Activated CD4-positive, alpha-beta memory T cell treated with anti-CD3 and anti-CD28 coated beads, Interleukin-2, amount 10 ng/mL, durations not matched to agents 7 days and 5 days (primary cell): ENCODE data around the gene IP6K1. TPM values are rescaled to one million over a fixed set of nuclear protein-coding genes. Genes with fewer than 3 reads are reported as not detected.

Experiments used
- CTCF ChIA-PET: fragments of 350-600 bp; sonication (Branson Sonifier 250); formaldehyde crosslinking; loops from one replicate; lab custom pipeline; 2021; ENCODE audit warnings: antibody characterized with exemption, inconsistent platforms; lab: Charles Lee
- POLR2A ChIA-PET: fragments of 350-600 bp; sonication (Branson Sonifier 250); formaldehyde crosslinking; loops from one replicate; lab custom pipeline; 2021; ENCODE audit warnings: antibody characterized with exemption; lab: Charles Lee
- DNase-seq: peaks from one replicate; pipeline ENCODE4 v3.0.0-alpha.2; 2020
- H3K27ac Mint-ChIP-seq: one replicate; pipeline ENCODE4 v1.8.0; 2021; ENCODE audit warnings: mild to moderate bottlenecking, mixed read lengths
- H3K27me3 Mint-ChIP-seq: one replicate; pipeline ENCODE4 v1.8.0; 2021; ENCODE audit warnings: mixed read lengths
- H3K36me3 Mint-ChIP-seq: one replicate; pipeline ENCODE4 v1.8.0; 2021; ENCODE audit warnings: low read depth, mixed read lengths
- H3K4me1 Mint-ChIP-seq: one replicate; pipeline ENCODE4 v1.8.0; 2021; ENCODE audit warnings: mixed read lengths
- H3K4me3 Mint-ChIP-seq: one replicate; pipeline ENCODE4 v1.8.0; 2021; ENCODE audit warnings: mild to moderate bottlenecking, mixed read lengths
- H3K9me3 Mint-ChIP-seq: one replicate; pipeline ENCODE4 v1.8.0; 2021; ENCODE audit warnings: mixed read lengths
- total RNA-seq, 2 experiments: library from RNA; stranded (reverse); gene quantifications; one replicate each; pipeline ENCODE4 v1.2.3, GENCODE V29; 2021

Gene IP6K1
- total RNA-seq, 2 experiments from 2014 or later: 38.8 to 39.2 TPM

DNA sequence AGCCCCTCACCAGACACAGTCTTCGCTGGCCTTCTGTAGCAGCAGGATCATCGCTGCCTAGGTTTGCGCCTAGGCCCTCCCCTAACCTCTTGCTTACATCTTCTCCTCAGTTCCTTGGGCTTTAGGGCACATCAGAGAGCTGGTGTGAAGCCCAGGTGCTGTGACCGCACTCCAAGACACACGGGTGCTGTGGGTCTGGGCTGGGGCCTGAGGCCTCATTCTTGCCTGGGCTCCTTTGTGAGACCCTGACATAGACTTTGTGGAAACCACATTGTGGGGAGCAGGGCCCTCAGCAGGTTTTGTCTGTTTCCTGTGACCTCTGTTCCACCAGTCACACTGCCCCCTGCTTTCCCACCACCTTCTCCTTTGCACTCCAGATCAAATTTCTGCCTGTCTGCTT is 74.9 kb downstream of the IP6K1 start:
- Mint-ChIP-seq H3K27me3 (no peaks in the 10 kb centered on the region), H3K4me3 (no peak overlapping the region), H3K36me3 (peaks cover 3% of the 10 kb centered on the region), H3K4me1 (peaks cover 18% of the 10 kb centered on the region), H3K27ac (no peak overlapping the region), H3K9me3 (no peaks in the 10 kb centered on the region)
- ChIA-PET POLR2A (interaction anchor here (1.5 to 1.7 kb wide), 2 partner anchors 10 to 12 kb away, joined by 4 to 6 read pairs; partner anchors contain the start of gene GMPPB), CTCF (no interaction called here)
- DNase-seq: no peak

DNA sequence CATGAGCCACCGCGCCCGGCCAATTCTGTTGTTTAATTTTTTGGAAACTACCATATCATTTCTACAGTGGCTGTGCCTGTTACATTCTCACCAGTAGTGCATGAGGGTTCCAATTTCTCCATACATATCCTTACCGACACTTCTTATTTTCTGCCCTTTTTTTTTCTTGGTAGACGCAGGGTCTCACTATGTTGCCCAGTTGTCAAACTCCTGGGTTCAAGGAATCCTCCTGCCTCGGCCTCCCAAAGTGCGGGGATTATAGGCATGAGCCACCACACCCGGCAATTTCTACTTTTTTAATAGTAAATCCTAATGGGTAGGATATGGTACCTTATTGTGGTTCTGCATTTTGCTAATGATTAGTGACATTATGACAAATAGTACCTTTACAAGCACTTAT is 76.5 kb downstream of the IP6K1 start:
- no peak overlapping the region for H3K27ac Mint-ChIP-seq
- H3K4me3 Mint-ChIP-seq: no peak overlapping the region
- no peak for DNase-seq
- peaks cover 18% of the 10 kb centered on the region for H3K4me1 Mint-ChIP-seq
- H3K36me3 Mint-ChIP-seq: peaks cover 3% of the 10 kb centered on the region
- CTCF ChIA-PET: no interaction called here
- no peaks in the 10 kb centered on the region for H3K27me3 Mint-ChIP-seq
- no peaks in the 10 kb centered on the region for H3K9me3 Mint-ChIP-seq
- POLR2A ChIA-PET: no interaction called here

DNA sequence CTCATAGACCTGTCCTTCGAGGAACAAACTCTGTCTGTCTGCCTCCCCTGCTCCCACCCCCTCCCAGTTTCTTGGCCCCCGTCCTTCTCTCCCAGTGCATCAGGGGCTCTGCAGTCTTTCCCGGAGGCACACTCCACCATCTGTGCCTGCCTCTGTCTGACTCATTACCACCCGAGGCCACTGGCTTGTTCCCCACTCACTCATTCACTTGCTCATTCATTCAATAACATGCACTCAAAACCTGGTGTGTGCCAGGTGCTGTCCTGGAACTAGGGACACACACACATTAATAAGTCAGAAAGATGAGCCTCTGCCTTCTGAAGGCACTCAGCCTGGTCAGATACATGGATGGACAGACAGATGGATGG is 79.2 kb downstream of the IP6K1 start:
- Mint-ChIP-seq H3K27me3 (no peaks in the 10 kb centered on the region), H3K9me3 (no peaks in the 10 kb centered on the region), H3K4me1 (peaks cover 8% of the 10 kb centered on the region), H3K27ac (no peak overlapping the region), H3K4me3 (no peak overlapping the region), H3K36me3 (peaks cover 6% of the 10 kb centered on the region)
- CTCF ChIA-PET: no interaction called here
- no peak for DNase-seq
- POLR2A ChIA-PET: interaction anchor here (1.4 kb wide), 1 partner anchor 10 kb away, joined by 5 read pairs; no protein-coding TSS in a partner anchor

DNA sequence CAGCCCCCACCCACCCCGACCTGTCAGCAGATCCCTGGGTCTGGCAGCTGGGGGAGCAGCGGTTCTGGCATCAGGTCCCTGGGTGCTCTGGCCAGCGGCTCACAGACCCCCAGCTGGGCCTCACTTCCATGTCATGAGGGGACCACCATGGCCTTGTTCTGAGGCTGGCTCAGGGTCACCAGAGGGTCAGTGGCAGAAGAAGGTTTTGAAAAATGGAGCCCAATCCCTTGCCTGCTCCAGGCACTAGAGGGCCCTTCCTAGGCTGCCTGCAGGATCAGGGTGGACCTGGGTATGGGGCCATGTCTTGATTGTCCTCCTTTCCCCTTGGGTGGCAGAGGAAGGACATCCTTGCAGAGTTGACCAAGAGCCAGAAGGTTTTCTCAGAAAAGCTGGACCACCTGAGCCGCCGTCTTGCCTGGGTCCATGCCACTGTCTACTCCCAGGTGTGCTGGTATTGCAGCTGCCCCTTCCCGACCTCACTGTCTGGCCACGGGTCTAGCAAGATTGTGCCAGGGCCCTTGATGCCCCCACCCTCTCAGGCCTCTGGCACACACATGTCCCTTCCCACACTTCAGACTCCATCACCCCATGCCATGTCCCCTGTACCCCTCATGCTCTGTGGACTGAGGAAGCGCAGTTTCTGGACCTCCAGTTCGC is 79.8 kb downstream of the IP6K1 start:
- no peaks in the 10 kb centered on the region for H3K9me3 Mint-ChIP-seq
- no peak overlapping the region for H3K4me3 Mint-ChIP-seq
- H3K27ac Mint-ChIP-seq: no peak overlapping the region
- ChIA-PET POLR2A (interaction anchor here (0.9 kb wide), 1 partner anchor 17 kb away, joined by 3 read pairs; the partner anchor contains the start of gene GMPPB), CTCF (no interaction called here)
- H3K27me3 Mint-ChIP-seq: no peaks in the 10 kb centered on the region
- peaks cover 4% of the 10 kb centered on the region for H3K4me1 Mint-ChIP-seq
- H3K36me3 Mint-ChIP-seq: peaks cover 6% of the 10 kb centered on the region
- DNase-seq: no peak

DNA sequence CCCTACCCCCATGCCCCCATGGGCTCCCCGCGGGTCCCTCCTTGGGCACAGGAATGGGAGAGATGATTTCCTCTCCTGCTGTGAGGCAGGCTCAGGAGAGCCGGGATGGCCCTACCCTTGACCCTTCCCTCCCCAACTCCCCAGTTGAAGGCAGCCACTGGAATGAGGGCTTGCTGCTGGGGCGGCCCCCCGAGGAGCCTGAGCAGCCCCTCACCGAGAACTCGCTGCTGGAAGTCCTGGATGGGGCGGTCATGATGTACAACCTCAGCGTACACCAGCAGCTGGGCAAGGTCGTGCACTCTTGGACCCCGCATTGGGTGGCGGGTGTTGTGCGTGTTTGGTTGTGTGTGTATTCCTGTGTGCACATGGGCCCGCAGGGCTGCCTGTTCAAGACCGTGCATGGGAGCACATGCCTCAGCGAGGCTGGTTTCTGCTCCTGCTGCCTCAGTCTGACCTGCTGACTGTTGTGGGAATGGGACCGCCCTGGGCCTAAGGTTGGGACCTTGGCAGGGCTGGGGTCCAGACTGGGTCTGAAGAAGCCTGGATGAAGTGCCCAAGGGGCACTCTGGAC is 80.9 kb downstream of the IP6K1 start:
- Mint-ChIP-seq H3K27ac (no peak overlapping the region), H3K4me1 (no peaks in the 10 kb centered on the region), H3K9me3 (no peaks in the 10 kb centered on the region), H3K27me3 (no peaks in the 10 kb centered on the region), H3K4me3 (no peak overlapping the region), H3K36me3 (peaks cover 6% of the 10 kb centered on the region)
- ChIA-PET CTCF (no interaction called here), POLR2A (interaction anchor here (0.9 kb wide), 1 partner anchor 18 kb away, joined by 3 read pairs; the partner anchor contains the start of gene GMPPB)
- no peak for DNase-seq

DNA sequence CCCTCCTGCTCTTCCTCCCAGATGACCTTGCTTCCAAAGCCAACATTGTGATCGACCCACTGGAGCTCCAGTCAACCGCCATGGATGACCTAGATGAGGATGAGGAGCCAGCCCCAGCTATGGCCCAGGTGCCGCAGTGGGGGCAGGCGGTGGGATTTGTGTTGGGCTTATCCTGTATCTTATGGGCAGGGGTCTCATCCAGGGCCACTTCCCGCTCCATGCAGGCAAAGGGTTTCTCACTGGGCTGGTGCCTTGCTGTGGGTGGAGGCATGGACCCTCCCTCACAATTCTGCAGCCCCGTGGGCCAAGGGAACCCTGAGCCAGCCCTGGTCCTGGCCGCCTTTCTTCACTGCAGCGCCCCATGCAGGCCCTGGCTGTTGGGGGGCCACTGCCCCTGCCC is 81.7 kb downstream of the IP6K1 start:
- H3K36me3 Mint-ChIP-seq: peaks cover 7% of the 10 kb centered on the region
- no peaks in the 10 kb centered on the region for H3K4me1 Mint-ChIP-seq
- ChIA-PET POLR2A (no interaction called here), CTCF (interaction anchor here (1.8 kb wide), 1 partner anchor 134 kb away, joined by 8 read pairs; no protein-coding TSS in a partner anchor)
- no peaks in the 10 kb centered on the region for H3K9me3 Mint-ChIP-seq
- no peak overlapping the region for H3K4me3 Mint-ChIP-seq
- DNase-seq: no peak
- no peaks in the 10 kb centered on the region for H3K27me3 Mint-ChIP-seq
- no peak overlapping the region for H3K27ac Mint-ChIP-seq

DNA sequence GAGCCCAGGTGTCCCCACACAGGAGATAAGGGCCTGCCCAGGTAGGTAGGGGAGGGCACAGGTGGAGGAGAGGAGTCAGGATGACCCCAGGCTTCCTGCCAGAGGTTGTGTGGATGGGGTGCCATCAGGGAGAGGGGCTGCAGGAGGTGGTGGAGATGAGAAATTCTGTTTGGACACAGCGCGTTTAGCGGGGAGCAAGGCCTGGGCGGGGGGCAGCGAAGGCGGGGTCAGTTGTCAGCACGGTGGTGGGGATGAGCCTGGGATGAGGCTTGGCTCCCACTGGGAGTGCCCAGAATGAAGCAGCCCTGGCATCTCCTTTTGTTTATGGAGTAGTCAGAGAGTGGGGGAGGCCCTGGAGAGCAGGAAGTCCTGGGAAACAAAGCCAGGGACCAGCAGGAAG is 82.4 kb downstream of the IP6K1 start:
- CTCF ChIA-PET: interaction anchor here (0.5 to 1.8 kb wide), 2 partner anchors 11 to 135 kb away, joined by 3 to 8 read pairs; no protein-coding TSS in a partner anchor
- H3K4me1 Mint-ChIP-seq: no peaks in the 10 kb centered on the region
- no peaks in the 10 kb centered on the region for H3K27me3 Mint-ChIP-seq
- no peak for DNase-seq
- H3K4me3 Mint-ChIP-seq: no peak overlapping the region
- no peak overlapping the region for H3K27ac Mint-ChIP-seq
- POLR2A ChIA-PET: no interaction called here
- H3K9me3 Mint-ChIP-seq: no peaks in the 10 kb centered on the region
- peaks cover 7% of the 10 kb centered on the region for H3K36me3 Mint-ChIP-seq

DNA sequence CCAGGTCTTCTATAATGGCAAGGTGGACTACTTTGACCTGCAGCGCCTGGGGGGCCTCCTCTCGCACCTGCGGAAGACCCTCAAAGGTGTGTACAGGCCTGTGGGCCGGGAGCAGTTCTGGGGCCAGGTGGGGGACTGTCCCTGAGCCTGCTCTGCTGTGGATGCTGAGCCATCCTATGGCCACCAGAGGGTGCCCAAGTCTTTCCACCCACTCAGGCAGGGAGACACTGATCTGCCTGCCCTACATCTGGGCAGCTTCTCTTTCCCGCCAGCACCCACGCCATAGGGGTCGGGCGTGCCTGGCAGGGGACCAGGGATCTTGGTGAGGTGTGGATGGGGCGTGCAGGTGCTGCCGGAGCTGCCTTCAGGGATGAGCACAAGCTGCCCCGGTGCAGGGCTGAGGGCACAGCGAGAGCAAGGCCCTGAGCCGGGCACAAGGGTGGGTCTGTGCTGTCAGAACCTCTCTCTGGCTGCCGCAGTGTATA is 82.9 kb downstream of the IP6K1 start:
- POLR2A ChIA-PET: interaction anchor here (1.3 kb wide), 1 partner anchor 20 kb away, joined by 5 read pairs; the partner anchor contains the start of gene GMPPB

DNA sequence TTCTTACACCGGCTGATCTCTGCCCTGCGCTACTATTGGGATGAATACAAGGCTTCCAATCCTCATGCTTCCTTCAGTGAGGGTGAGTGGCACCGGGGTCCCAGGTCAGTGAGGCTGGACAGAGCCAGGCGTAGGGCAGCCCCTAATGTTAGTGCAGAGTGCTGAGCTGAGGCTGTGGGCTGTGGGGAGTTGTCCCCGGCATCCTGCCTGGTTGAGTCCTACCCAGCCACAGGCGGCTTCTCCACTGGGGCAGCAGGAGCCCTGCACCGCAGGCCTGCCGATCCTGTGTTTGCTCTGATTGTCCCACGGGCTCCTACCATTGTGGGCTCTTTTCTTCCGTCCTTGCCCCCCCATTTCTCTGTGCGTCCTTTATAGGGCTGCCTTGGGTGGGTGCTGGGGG is 83.7 kb downstream of the IP6K1 start:
- Mint-ChIP-seq H3K4me1 (no peaks in the 10 kb centered on the region), H3K27ac (no peak overlapping the region), H3K4me3 (no peak overlapping the region), H3K27me3 (no peaks in the 10 kb centered on the region), H3K36me3 (peaks cover 7% of the 10 kb centered on the region), H3K9me3 (no peaks in the 10 kb centered on the region)
- no peak for DNase-seq
- ChIA-PET CTCF (interaction anchor here (0.7 to 3.3 kb wide), 2 partner anchors 10 to 163 kb away, joined by 4 to 21 read pairs; no protein-coding TSS in a partner anchor), POLR2A (interaction anchor here (1.3 kb wide), 1 partner anchor 21 kb away, joined by 5 read pairs; the partner anchor contains the start of gene GMPPB)

More for the DNA sequence above, 82.9 kb downstream of the IP6K1 start:
- H3K27me3 Mint-ChIP-seq: no peaks in the 10 kb centered on the region
- H3K4me3 Mint-ChIP-seq: no peak overlapping the region
- no peak overlapping the region for H3K27ac Mint-ChIP-seq
- CTCF ChIA-PET: interaction anchor here (0.5 to 3.3 kb wide), 3 partner anchors 11 to 164 kb away, joined by 3 to 21 read pairs (median 8); no protein-coding TSS in a partner anchor
- H3K4me1 Mint-ChIP-seq: no peaks in the 10 kb centered on the region
- H3K9me3 Mint-ChIP-seq: no peaks in the 10 kb centered on the region
- peaks cover 7% of the 10 kb centered on the region for H3K36me3 Mint-ChIP-seq
- peak; percentile 73 for DNase-seq

DNA sequence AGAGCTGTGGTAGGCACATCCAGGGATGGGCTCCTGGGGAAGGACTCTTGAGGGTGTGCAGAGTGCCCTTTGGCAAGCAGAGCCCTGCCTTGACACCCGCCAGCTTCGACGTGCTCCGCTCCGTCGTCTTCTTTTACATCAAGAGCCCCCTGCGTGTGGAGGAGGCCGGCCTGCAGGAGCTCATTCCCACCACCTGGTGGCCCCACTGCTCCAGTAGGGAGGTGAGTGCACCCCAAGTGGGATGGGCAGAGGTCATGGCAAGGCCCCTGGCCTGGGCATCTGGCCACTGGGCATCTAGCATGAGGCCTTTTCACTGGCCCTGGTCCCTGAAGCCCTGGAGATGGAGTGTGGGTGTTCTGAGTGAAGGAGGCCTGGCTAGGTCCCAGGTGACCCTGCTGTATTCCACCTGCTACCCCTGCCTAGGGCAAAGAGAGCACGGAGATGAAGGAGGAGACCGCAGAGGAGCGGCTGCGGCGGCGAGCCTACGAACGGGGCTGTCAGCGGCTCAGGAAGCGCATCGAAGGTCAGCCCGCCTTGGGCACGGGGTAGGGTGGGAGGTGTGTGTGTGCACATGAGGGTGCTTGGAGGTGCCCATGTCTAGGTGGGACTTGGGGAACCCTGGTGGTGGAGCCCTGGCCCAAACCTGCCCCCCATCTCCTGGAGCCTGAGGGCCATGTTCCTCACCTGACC is 84.8 kb downstream of the IP6K1 start:
- Mint-ChIP-seq H3K4me1 (no peaks in the 10 kb centered on the region), H3K27ac (no peak overlapping the region), H3K4me3 (no peak overlapping the region), H3K9me3 (no peaks in the 10 kb centered on the region), H3K36me3 (peaks cover 7% of the 10 kb centered on the region), H3K27me3 (no peaks in the 10 kb centered on the region)
- POLR2A ChIA-PET: interaction anchor here (0.7 to 1.7 kb wide), 3 partner anchors 17 to 102 kb away, joined by 3 to 6 read pairs (median 3); partner anchors contain the start of genes AMIGO3, GMPPB and INKA1
- CTCF ChIA-PET: interaction anchor here (0.6 to 3.3 kb wide), 7 partner anchors 101 to 590 kb away, joined by 3 to 21 read pairs (median 3); partner anchors contain the start of gene INKA1
- DNase-seq: no peak

DNA sequence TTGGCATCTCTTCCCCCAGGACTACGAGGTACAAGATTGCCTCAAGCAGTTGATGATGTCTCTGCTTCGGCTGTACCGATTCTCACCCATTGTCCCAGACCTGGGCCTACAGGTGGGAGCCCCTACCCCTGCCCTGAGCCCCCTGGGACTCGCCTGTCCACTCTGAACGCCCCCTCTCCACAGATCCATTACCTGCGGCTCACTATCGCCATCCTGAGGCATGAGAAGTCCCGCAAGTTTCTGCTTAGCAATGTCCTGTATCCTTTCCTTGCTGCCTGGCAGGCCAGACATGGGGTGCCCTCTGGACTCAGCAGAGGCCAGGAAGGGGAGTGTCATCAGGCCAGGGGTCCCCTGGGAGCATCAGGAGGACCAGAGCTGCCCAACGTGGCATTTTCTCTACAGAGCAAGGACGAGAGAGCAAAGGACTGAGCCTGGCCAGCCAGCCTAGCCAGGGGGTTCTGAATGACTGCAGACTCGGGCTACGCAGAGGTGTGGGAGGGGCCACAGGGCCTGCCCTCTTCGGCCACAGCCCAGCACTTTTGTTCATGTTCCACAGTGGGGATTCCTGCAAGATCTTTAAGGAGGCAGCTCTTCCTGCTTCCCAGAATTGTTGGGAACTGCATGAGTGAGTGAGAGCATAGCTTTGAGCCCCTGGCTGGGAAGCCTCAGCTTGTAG is 85.8 kb downstream of the IP6K1 start:
- no peak overlapping the region for H3K27ac Mint-ChIP-seq
- no peaks in the 10 kb centered on the region for H3K9me3 Mint-ChIP-seq
- H3K27me3 Mint-ChIP-seq: no peaks in the 10 kb centered on the region
- POLR2A ChIA-PET: interaction anchor here (0.7 to 1.7 kb wide), 3 partner anchors 18 to 103 kb away, joined by 3 to 6 read pairs (median 3); partner anchors contain the start of genes AMIGO3, GMPPB and INKA1
- H3K4me3 Mint-ChIP-seq: no peak overlapping the region
- peaks cover 7% of the 10 kb centered on the region for H3K36me3 Mint-ChIP-seq
- CTCF ChIA-PET: interaction anchor here (0.6 to 3.3 kb wide), 6 partner anchors 102 to 591 kb away, joined by 3 to 21 read pairs (median 3); partner anchors contain the start of gene INKA1
- no peaks in the 10 kb centered on the region for H3K4me1 Mint-ChIP-seq
- no peak for DNase-seq

DNA sequence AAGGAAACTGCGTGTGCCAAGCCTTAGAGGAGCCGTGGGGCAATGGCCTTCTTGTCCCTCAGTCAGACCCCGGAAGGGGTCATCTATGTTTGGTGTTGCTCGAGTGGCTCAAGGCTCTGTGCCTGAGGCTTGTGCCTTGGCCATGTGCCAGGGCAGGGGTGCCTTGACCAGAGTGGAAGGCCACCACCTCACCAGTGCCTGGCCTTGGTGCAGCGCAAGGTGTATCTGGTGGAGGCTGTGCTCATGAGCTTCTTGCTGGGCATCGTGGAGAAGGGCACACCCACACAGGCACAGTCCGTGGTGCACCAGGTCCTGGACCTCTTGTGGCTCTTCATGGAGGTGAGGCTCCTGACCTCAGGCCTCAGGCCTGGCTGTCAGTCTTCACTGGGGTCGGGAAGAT is 86.3 kb downstream of the IP6K1 start:
- Mint-ChIP-seq H3K36me3 (peaks cover 7% of the 10 kb centered on the region), H3K9me3 (no peaks in the 10 kb centered on the region), H3K4me3 (no peak overlapping the region), H3K27me3 (no peaks in the 10 kb centered on the region), H3K27ac (no peak overlapping the region), H3K4me1 (no peaks in the 10 kb centered on the region)
- DNase-seq: no peak
- ChIA-PET POLR2A (interaction anchor here (1.7 kb wide), 1 partner anchor 19 kb away, joined by 6 read pairs; the partner anchor contains the start of gene AMIGO3), CTCF (no interaction called here)
